ENCODE results near the gene AUH. TPM values are rescaled to one million over a fixed set of nuclear protein-coding genes. Genes with fewer than 3 reads are reported as not detected.
"Not testable (repeated sequence)": the region's sequence is repeated elsewhere in the genome, so short reads cannot be mapped to it uniquely, and the experiment has no call there.

Gene AUH
- total RNA-seq, 1 donor from 2014 or later, result 30.6 TPM

DNA sequence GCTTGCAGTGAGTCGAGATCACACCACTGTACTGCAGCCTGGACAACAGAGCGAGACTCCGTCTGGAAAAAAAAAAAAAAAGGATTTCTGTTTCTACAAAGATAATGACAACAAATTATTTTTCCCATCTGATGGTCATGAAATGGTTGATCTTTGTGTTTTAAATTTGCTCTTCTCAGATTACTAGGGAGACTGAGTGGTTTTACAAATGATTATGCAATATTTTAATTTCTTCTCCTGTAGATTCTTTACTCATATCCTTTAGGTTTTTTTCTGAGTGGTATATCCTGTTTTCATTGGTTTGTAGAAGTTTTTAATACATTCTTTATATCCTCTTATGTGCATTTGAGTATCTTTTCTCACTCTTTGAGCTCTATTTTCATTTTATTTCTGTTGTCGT is 20.6 kb upstream of the AUH start:
- intact Hi-C loops (cut with micrococcal nuclease), result no loop called here

DNA sequence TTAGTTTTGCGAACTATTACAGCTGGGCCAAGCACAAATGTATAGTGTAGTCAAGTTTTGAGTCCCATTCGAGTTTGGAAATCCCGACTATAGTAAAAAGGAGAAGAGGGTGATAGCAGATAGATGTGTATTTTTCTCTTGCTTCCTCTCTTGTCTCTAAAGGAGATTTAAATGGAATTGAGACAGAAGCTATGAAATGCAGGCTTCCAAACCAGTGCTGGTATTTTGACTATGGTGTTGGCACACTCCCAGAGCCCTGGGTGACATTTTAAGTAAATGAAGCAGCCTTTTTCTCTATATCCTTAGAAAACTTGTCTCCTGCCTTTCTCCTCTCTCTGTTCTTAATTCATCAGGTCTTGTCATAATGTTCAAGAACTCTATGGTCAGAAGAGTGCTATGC is 17.7 kb upstream of the AUH start:
- intact Hi-C loops (cut with micrococcal nuclease), result no loop called here

DNA sequence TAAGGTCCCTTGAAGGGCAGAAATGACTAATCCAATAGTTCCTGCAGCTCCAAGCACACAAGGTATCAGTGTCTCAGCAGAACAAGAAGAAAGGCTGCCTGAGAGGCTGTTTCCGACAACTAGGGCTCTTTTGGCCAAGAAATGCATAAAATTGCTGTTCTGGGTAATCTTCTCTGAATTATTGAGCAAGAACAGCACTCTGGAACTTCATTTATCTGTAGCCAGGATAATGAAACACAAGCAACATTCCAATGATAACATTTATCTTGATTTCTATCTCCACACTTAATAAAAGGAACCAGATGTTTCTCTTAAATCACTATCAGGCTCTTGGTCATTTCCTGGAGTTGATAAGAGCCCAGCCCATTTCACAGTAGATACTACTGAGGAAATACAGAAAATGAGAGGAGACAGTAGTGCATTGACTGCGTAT is 17.0 kb upstream of the AUH start:
- intact Hi-C loops (cut with micrococcal nuclease), result no loop called here

DNA sequence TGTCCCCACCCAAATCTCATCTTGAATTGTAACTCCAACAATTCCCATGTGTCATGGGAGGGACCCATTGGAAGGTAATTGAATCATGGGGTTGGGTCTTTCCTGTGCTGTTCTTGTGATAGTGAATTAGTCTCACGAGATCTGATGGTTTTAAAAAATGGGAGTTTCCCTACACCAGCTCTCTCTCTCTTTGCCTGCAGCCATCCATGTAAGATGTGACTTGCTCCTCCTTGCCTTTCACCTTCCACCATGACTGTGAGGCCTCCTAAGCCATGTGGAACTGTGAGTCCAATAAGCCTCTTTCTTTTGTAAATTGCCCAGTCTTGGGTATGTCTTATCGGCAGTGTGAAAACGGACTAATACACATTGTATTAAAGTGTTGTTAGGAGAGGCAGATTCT is 16.3 kb upstream of the AUH start:
- intact Hi-C loops (cut with micrococcal nuclease), result not testable (repeated sequence)

DNA sequence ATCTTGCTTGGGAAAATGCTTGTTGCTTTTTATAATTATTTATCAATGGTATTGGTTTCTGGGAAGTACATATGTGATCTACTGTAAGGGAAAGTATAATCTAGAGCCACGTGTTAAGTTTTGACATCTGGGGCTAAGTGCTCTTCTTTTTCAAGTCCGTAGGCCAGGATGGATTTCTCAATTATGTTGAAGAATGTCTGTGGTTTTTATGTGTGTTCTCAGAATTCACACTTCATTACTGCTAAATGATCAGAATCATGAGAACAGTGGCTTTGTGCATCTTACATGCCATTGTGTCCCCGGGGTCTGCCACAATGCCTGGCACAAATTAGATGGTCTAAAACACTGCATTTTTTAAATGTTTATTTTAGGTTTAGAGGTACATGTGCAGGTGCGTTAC is 14.5 kb upstream of the AUH start:
- intact Hi-C loops (cut with micrococcal nuclease), result no loop called here

DNA sequence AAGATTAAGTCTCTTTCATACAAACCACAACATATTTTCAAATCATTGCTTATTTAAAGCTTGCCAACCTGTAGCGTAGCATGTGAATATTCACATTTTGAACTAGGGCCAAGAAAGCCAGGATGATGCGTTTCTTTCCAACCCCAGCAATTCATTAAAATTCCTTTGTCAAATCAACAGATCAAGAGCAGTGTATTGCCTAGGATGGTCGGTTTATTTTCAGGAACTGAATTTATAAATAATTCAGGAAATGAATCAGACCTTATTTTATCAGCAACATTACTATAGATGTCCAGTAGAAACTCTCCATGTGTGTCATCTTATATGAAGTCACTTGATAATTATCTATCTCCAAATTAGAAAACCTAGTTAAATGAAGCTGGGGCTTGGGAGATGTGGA is 13.2 kb upstream of the AUH start:
- intact Hi-C loops (cut with micrococcal nuclease), result no loop called here

DNA sequence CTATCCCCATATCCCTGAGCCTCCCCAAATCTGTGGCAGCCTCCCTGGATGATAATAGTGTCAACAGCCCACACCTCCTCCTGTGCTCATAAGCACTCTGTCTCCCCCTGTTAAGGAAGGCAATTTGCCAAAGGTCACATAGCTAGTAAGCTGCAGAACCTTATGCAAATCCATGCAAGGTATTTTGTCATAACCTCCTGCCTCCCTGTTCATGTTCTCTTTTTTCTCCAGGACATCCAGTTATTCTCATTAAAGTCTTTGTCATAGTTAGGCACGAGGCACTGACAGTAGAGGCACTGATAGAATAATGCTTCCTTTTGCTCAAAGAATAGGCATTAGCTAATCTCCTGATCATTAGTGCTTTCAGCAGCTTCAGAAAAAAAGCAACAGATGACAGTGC is 10.2 kb upstream of the AUH start:
- intact Hi-C loops (cut with micrococcal nuclease), result no loop called here

DNA sequence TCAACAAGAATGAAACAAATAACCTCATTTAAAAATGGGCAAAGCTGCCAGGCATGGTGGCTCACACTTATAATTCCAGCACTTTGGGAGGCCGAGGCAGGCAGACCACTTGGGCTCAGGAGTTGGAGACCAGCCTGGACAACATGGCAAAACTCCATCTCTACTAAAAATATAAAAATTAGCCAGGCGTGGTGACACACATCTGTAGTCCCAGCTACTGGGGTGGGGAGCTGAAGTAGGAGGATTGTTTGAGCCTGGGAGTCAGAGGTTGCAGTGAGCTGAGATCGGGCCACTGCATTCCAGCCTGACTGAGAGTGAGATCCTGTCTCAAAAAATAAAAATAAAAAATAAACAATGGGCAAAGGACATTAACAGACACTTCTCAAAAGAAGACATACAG is 8.3 kb upstream of the AUH start:
- intact Hi-C loops (cut with micrococcal nuclease), result not testable (repeated sequence)

DNA sequence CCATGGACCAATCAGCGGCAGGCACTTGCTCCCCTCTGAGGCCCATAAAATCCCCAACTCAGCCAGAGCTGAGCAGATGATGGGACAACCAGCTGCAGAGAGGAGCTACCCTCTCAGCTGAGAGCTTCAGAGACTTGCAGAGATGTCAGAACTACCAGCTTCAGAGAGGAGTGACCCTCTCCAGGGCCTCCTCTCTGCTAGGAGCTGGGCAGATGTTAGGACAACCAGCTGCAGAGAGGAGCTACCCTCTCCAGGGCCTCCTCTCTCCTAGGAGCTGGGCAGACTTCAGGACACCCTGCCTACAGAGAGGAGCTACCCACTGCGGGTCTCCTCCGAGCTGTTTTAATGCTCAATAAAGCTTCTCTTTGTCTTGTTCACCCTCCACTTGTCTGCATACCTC is 3.0 kb upstream of the AUH start:
- intact Hi-C loops (cut with micrococcal nuclease), result loop anchor here (5.0 kb wide), 2 partner anchors 172 to 262 kb away; no protein-coding TSS in a partner anchor

DNA sequence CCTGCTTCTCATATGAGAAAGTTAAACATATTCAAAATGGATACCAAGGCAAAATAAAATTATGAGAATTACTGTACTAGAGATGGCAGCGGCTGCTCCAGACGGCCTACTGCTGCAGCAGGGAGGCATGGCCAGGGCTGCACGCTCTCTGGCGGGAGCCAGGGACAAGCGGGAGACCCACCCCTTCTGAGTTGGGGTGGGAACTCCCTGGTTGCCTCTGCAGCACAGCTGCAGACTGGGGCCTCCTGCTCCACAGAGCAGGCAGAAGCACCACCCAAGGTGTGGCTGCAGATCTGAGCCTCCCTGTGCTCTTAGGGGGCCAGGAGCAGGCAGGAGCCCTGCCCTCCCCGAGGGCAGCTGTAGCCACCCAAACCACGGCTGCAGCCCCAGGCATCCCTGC is 2.3 kb upstream of the AUH start:
- intact Hi-C loops (cut with micrococcal nuclease), result loop anchor here (5.0 kb wide), 2 partner anchors 172 to 262 kb away; no protein-coding TSS in a partner anchor

DNA sequence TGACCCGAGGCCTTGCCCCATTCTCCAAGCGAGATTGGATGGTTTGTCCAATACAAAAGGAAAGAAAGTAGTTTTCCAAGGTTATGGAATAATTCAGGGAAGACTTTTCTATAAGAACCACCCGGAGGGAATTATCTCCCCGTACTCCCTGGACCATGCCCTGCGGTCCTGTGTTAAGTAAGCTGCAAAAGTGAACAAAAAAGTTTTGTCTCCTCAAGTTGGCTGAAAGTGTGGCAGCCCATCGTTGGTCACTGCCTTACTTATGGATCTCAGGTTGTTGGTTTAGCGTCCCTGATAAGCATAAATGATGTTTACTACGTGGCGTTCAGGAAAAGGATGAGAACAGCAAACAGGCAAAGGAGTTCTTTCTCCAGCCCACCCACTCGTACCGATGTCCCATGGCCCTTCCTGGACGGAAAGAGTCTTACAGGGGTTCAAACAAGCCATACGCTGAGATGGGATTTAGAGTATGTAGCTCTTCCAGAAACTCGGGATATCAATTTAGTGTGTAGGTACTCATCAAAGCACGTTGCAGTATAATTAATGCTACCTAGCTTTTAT is 413 bp upstream of the AUH start:
- intact Hi-C loops (cut with micrococcal nuclease), result loop anchor here (5.0 kb wide), 2 partner anchors 170 to 260 kb away; no protein-coding TSS in a partner anchor

DNA sequence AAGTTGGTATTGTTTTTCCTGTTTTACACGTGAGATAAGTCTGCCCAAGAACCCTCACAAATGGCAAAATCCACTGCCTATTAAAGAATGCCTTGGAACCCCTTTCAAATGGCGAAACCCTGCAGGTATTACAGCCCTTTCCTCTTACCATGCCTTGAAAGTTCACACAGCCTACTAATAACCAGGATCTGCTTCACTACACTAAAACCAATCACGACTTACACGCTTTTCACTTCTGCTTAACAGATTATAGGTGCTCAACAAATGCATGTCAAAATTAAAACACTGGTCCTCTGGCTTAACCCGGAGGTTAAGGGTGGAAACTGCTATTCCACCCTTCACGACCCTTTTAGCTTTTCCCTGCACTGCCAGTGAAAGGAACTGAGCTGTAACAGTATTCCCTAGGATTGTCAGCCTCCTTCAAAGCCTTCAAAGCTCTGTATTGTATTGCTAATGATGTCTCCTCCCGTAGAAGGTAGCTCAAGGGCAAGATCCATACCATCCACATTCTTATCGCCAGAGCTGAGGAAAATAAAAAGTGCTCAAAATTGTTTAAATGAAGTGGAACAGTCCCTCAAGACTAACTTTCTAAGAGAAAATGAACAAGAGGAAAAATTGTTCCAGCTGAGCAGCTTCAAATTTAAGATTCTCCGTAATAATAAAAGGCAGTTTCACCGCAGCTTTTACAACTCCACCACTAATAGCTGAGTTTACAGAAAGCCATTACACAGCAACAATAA is 997 bp downstream of the AUH start:
- intact Hi-C loops (cut with micrococcal nuclease), result loop anchor here (1.0 to 5.0 kb wide), 5 partner anchors 35 to 258 kb away; no protein-coding TSS in a partner anchor

DNA sequence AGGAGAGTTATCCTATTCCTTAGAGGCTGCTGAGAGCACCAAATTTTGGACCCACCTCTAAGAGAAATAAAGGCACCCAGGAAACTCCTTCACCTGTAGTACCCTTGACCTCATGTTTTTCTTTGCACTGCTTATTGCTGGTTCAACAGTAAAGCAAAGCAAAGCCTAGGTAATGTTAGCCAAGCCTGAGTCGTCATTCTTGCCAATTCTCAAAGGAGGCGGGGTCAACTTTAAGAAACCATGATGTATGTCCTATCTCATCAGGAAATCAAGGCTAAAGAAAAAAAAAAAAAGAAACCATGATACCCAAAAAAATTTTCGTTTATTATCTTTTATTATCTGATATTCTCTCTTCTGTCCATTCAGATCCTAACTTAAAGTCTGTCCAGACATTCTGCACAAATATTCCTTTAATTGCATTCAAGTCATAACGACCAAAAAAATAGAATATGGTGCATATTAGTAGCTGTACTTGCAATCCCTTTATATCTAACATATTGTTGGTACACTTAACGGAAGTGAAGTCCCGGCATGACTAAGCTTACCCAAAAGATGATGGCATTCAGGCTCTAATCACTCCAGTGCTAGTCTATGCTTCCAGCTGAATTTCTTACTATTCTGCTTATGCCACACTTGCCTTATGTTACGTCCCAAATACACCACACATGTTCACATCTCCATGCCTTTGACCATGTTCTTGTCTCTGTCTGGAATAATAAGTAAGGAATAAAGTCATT is 1.8 kb downstream of the AUH start:
- intact Hi-C loops (cut with micrococcal nuclease), result loop anchor here (1.0 to 5.0 kb wide), 9 partner anchors 9 to 323 kb away; no protein-coding TSS in a partner anchor

DNA sequence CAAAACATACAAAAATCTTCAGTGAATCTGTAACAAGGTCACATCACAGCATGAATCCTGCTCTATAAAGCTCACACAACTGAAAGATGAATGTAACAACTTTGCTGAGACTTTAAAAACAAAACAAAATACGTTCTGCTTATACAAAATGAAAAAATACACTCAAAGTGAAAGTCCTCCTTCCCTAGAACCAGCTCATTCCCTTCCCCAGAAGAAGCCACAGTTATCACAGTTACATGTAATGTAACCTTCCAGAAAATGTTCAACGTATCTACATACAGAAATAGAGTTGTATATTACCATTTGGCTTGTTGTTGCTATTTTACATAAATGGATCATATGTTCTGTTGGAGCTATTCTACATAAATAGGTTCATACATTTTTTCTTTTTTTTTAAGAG is 2.6 kb downstream of the AUH start:
- intact Hi-C loops (cut with micrococcal nuclease), result loop anchor here (1.0 to 5.0 kb wide), 5 partner anchors 8 to 322 kb away; no protein-coding TSS in a partner anchor

DNA sequence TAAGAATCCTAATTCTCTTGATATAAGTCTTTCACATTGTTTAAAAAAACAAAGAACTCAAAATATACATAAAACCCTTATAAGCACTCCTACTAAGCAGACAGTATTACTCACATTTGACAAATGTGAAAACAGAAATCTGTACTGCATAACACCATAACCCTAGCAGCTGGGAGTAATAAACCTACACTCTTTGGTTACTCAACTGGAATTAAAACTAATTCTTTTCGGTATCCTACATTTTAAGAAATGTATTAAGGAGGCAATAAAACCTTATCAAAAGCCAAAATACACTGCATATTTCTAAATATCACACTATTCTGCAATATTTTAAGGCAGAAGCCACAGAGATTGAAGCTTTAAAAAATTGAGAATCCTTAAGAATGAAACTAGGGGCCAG is 6.8 kb downstream of the AUH start:
- intact Hi-C loops (cut with micrococcal nuclease), result loop anchor here (5.0 kb wide), 1 partner anchor 318 kb away; no protein-coding TSS in a partner anchor

DNA sequence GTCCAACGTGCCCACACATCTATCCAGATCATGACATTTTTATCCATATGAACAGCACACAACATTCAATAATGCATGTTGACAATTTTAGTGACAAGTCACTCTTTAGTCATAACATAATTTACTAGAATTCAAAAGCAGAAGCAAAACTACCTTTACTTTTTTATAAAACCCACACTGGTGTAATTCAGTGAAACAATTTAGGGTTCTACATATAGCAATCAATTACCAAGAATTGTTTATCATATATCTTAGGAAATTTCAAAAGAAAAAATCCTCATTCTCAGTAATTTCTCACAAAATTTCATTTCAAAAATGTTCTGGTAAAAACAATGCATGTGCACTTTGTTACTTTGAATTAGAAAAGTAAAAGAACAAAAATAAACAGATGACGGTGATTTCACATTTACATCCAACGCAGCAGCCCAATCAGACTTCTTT is 12.6 kb downstream of the AUH start:
- intact Hi-C loops (cut with micrococcal nuclease), result loop anchor here (2.0 kb wide), 1 partner anchor 70 kb away; no protein-coding TSS in a partner anchor

DNA sequence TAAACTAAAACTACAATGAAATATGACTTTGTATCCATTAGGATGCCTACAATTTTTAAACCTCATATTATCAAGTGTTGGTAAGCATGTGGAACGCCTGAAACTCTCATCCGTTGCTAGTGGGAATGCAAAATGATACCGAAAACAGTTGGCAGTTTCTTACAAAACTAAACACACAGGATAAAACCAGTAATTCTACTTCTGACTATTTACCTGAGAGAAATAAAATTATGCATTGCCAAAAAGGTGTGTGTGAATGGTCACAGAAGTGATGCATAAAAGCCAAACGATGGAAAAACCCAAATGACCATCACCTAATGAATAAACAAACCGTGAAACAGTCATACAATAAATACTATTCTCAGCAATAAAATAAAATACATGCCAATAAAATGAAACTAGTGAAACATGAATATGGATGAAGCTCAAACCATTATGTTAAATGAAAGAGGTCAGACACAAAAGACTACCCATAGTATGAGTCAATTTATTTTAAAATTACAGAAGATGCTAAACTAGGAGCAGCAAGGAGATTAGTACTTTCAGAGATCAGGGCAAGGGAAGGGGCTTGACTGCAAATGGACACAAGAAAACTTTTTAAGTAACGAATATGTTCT is 13.4 kb downstream of the AUH start:
- intact Hi-C loops (cut with micrococcal nuclease), result loop anchor here (2.0 kb wide), 1 partner anchor 71 kb away; no protein-coding TSS in a partner anchor

DNA sequence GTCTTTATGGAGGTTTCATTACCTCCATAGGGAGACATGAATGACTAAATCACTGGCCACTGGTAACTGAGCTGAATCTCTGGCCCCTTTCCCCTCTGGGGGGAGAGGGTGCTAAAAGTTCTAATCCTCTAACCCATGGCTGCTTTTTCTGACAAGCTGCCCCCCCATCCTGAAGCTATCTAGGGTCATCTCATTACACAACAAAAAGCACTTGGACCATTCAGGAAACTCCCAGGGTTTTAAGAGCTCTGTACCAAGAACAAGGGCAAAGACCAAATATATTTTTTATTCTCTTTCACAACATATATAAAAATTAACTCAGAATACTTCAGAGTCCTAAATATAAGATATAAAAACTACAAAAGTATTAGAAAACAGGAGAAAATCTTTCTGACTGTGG is 14.3 kb downstream of the AUH start:
- intact Hi-C loops (cut with micrococcal nuclease), result no loop called here

DNA sequence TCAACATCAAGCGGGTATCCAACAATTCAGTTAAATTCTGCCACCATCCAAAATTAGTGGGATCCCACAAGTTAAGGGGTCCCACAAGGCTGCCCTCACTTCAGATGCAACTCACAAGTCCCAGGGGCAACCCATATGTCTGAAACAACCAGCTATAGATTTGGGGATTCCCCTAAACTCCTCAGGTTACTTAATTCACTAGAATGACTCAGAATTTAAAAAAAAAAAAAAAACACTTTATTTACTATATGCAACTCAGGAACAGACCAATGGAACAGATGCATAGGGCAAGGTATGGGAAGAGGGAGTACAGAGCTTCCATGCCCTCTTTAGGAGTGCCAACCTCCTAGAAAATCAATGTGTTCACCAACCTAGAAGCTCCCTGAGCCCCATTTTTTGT is 15.1 kb downstream of the AUH start:
- intact Hi-C loops (cut with micrococcal nuclease), result no loop called here

DNA sequence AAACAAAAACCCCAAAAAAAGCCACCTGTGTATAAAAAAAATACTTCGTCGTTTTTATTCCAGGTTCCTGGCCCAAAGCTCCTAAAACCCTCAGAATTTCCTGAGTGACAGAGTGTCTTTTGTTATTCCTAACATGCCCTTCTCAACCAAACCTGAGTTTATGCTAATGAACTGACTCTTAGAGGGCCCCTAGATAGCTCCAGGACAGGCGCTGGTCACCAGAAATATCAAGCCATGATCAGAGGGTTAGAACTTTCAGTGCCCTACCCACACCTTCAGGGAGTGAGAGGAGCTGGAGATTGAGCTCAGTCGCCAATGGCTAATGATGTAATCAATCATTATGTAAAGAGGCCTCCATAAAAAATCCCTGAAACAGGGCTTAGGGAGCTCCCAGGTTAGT is 15.7 kb downstream of the AUH start:
- intact Hi-C loops (cut with micrococcal nuclease), result no loop called here

DNA sequence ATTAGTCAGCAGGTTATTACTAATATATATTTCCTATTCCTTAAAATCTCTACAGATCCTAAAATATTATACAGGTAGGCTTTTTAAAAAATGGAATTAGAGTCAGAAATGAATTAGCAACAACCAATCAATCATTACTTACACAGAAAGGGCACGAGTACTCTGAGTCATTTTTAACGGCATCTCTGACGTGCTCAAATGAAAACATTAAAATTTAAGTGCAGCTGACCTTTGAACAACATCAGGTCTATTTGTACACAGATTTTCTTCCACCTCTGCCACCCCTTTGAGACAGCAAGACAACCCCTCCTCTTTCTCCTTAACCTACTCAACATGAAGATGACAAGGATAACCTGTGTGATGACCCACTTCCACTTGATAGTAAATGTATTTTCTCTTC is 19.1 kb downstream of the AUH start:
- intact Hi-C loops (cut with micrococcal nuclease), result loop anchor here (2.0 kb wide), 1 partner anchor 16 kb away; no protein-coding TSS in a partner anchor

Measured in T-helper 2 cell treated with Interferon-gamma antibody and Interleukin-4, amounts not matched to agents 100 ng/mL and 5 ng/mL, for 36 hours (primary cell).